Medulla oblongata (tissue), 1 donor: ENCODE results near the gene SPAG4.
A peak's percentile ranks its signal among the peaks of the same experiment; 100 is the strongest.

Experiments
- DNase-seq: peaks from one replicate; pipeline ENCODE4 v3.0.0-alpha.2; 2015; ENCODE audit errors: extremely low spot score

Gene SPAG4

DNA sequence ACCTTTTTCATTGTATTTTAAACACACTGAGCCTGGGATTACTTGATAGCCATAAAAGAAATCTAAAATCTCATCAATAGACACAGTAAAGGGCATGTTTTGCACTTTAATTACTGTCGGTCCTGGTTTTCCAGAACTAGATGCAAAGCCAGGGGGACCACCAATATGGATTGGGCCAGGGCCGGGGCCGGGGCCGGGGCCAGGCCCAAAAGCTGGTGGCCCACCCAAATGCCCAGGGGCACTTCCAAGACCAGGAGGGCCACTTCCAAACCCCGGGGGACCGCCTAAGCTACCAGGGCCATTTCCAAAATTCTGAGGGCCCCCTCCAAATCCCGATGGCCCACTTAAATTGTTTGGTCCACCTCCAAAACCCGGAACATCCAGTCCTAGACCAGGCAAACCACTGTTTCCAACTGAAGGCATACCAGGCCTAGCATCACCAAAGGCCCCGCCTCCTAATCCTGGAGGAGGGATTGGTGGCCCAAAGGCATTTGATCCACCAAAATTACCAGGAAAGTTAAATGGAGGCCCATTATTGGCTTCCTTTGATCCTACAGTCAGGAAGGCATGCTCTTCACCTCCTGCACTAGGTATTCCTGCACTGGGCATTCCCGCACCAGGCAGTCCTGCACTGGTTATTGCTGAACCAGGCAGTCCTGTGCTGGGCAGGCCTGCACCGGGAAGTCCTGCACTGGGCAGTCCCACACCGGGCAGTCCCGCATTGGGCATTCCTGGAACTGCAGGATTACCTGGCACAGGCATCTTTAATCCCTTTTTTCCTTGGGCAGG, 37.2 kb downstream of the SPAG4 start:
- no peak for DNase-seq

- DNase-seq, result no peak
These were observed 37.8 kb downstream of the SPAG4 start for GRCh38 chr20:35653430-35653734.

GRCh38 chr20:35653893-35654292, 38.3 kb downstream of the SPAG4 start:
- DNase-seq, result no peak

- DNase-seq, result no peak
These were observed 38.8 kb downstream of the SPAG4 start for GRCh38 chr20:35654415-35654814.

DNA sequence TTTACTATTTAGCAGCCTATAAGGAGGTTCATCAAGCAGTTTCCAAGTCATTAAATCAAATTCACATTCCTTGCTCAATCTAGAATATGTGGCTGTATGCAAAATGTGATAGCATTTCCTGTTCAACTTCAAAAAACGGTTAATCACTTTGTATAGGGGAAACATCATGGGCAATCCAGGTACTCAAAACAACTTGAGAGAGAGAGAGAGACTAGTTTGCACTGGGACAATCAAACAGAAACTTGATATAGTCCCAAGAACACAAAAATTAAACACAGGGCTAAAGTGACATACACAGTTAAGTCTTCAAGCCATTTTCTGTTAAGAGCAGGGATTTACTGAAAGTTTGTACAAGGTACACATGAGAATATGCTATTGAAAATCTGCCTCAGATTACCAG, 41.6 kb downstream of the SPAG4 start:
- no peak for DNase-seq

GRCh38 chr20:35660122-35660937, 44.7 kb downstream of the SPAG4 start:
- no peak for DNase-seq

DNA sequence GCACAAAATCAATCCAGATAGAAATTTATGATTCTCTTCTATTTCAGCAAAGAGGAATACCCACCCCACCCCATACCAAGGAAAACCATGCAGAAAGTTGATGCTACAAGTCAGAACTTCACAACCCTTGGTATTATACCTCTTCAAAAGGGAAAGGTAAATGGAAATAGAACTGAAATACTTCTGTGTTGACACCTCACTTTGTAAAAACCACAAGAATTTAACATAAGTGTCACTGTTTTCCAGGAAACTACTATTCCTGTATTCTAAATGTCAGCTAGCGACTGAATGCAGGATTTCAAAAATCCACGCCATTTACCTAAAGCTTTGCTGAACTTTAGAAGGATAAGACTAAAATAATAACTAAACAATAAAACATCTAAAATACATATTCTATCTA, 45.4 kb downstream of the SPAG4 start:
- DNase-seq, result no peak

- no peak for DNase-seq
These were observed 46.3 kb downstream of the SPAG4 start for GRCh38 chr20:35661908-35662307.

DNA sequence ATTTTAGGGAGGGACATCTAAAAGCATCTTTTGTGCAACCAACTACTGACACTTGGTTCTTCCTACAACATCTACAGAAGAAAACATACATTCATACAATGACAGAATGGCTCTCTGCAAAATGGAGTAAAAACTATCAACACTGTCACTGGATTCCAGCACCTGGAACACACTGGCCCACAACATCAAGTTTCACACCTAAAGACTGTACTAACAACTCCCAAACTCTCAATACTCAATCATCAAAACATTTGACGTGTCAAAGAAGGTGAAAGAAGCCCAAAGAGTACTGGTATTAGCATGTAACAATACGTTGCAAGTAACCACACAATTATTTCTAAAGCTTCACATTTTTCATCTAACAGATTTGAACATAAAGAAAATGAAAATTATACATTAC, 46.9 kb downstream of the SPAG4 start:
- DNase-seq, result no peak

DNA sequence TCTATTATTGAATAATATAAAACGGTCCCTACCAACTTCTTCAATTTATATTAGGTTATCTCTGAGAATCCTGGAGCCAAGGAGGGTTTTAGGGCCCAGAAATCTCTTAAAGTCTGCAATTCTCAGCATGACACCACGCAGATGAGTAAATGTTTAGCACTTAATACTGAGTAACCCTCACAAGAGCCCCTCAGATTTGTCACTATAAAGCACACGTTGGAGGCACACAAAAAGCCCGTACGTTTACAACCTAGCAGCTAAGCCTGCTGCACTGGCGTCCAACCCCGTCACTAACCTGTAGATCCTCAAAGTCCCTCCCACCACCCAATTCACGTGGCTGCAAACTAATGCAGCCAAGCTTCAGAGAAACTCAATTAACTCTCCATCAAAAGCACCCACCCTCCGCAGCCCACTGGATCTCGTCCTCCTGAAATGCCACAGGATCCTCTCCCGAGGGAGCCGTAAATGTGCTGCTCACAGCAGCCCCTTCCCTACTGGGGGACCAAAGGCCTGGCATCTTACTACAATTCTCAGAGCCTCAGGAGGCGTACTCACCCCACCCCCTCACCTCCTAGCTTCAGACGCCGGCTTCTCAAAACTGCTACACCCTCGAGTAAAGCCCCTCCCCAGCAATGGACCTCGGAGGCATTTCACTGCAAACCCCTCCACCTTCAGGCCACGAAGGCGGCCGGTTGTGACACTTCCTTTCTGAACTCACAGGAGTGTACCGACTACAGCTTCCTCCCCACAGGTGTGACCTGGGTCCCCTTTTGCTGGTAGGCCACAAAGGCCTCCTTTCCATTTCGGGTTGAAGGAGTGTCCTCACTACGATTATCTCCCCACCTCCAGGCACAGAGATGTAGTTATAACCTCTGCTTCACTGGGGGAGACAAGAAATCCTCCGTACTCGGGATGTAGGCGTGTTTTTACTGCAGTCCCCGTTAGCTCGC, 48.2 kb downstream of the SPAG4 start:
- DNase-seq, result peak; percentile 51

GRCh38 chr20:35664466-35665206, 49.0 kb downstream of the SPAG4 start, which contains the start of the genes CPNE1 and RBM12:
Gene CPNE1 (minus strand): TSS chr20:35664900. CDS start chr20:35632923, 31,977 bp downstream.
Gene RBM12 (minus strand): TSS chr20:35664900. CDS start chr20:35655322, 9,578 bp downstream.
- DNase-seq, result peak; percentile 94

GRCh38 chr20:35665949-35666288, 50.3 kb downstream of the SPAG4 start:
- no peak for DNase-seq

GRCh38 chr20:35669221-35669620, 53.6 kb downstream of the SPAG4 start:
- DNase-seq, result no peak

- DNase-seq, result no peak
These were observed 54.1 kb downstream of the SPAG4 start for GRCh38 chr20:35669681-35670080.
